T-helper 2 cell treated with Interferon-gamma antibody and Interleukin-4, amounts not matched to agents 100 ng/mL and 5 ng/mL, for 36 hours (primary cell): ENCODE results near the gene CNOT3. TPM values are rescaled to one million over a fixed set of nuclear protein-coding genes. Genes with fewer than 3 reads are reported as not detected.
"Not testable (repeated sequence)": the region's sequence is repeated elsewhere in the genome, so short reads cannot be mapped to it uniquely, and the experiment has no call there.

Experiments
- intact Hi-C: fragments of 100-400 bp; cut with micrococcal nuclease; formaldehyde crosslinking; loops from one replicate; pipeline ENCODE4 v1.15.1; 2023
- total RNA-seq: library from RNA; stranded (reverse); gene quantifications from 2 replicates; pipeline ENCODE4 v1.2.3, GENCODE V29; 2022

The CNOT3 gene
- total RNA-seq, 1 donor from 2014 or later, result 61.0 TPM

DNA sequence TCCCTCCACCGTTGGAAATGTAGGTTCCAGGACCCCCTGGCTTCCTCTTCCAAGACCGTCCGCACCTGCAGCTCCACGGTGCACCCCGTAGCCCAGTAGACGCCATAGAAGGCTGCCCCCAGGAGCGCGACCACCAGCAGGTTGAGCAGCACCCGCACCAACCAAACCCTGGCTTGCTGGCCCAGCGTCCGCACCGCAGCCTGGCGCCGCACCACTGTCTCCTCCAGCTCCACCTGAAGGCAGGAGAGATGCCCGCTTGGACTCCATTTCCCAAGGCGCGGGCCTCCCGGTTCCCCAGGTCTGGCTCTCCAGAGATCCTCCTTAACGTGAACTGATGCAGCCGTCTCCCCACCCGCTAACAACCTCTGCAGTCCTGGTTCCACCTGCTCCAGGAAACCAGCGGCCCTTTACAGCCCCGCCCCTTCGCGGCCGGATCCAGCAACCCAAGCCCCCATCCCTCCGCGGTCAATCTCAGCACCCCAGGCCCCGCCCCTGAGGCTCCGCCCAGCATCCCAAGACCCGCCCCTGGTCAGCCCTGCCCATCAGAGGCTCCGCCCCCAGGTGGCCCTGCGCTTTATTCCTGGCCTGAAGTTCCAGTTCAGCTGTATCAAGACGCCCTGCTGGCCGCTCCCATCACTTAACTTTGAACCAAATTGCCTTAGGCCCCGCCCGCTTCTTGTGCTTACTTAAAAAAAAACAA lies 27.0 kb downstream of the CNOT3 start:
- intact Hi-C loops, result loop anchor here (5.0 kb wide), 1 partner anchor 298 kb away; the partner anchor contains the start of gene LENG9

- intact Hi-C loops, result no loop called here
Observed at GRCh38 chr19:54165222-54165621, 27.7 kb downstream of the CNOT3 start.

GRCh38 chr19:54168174-54168917 lies 30.8 kb downstream of the CNOT3 start:
- intact Hi-C loops, result loop anchor here (1.0 kb wide), 1 partner anchor 63 kb away; no protein-coding TSS in a partner anchor

GRCh38 chr19:54169149-54169740 lies 31.7 kb downstream of the CNOT3 start:
- intact Hi-C loops, result no loop called here

GRCh38 chr19:54171736-54172431 lies 34.3 kb downstream of the CNOT3 start:
- intact Hi-C loops, result not testable (repeated sequence)

DNA sequence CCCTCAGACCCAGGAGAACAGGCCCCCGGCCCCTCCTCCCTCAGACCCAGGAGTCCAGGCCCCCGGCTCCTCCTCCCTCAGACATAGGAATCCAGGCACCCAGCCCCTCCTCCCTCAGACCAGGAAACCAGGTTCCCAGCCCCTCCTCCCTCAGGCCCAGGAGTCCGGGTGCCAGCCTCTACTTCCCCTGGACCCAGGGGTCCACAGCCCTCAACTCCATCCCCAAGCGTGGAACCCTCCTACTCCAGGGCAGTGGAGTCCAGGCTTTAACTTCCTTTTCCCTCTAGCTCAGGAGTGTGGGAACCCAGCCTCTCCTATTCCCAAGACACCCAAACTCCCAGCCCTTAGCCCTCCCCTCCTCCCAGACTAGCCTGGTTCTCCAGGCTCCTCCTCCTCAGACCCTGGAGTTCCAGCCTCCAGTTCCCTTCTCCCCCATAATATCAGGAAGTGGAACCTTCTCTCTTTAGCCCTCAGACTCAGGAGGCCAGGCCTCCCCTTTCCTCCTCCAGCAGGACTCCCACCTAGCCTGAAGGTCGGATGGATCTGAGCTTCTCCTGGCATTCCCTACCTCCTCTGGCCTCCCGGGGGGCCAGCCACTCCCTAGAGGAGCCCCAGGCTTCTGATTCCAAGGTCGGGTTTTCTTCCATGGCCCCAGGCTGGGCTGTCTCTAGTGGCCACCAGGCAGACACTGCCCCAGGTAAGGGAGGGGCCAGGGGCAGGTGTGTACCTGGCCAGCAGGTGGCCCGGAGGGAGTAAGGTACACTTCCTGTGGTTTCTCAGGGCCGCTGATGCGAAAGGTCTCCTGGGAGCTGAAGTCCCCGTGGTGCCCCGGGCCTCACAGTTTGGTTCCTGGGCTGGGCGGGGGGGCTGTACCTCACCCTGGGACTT lies 35.2 kb downstream of the CNOT3 start, which contains the start of gene TMC4:
Gene TMC4 (minus strand): TSS at position 690 of the 888 bp plus-strand sequence. CDS start 43 bp downstream, at position 647.
- intact Hi-C loops, result no loop called here

GRCh38 chr19:54173359-54173699 lies 35.8 kb downstream of the CNOT3 start:
- intact Hi-C loops, result no loop called here

DNA sequence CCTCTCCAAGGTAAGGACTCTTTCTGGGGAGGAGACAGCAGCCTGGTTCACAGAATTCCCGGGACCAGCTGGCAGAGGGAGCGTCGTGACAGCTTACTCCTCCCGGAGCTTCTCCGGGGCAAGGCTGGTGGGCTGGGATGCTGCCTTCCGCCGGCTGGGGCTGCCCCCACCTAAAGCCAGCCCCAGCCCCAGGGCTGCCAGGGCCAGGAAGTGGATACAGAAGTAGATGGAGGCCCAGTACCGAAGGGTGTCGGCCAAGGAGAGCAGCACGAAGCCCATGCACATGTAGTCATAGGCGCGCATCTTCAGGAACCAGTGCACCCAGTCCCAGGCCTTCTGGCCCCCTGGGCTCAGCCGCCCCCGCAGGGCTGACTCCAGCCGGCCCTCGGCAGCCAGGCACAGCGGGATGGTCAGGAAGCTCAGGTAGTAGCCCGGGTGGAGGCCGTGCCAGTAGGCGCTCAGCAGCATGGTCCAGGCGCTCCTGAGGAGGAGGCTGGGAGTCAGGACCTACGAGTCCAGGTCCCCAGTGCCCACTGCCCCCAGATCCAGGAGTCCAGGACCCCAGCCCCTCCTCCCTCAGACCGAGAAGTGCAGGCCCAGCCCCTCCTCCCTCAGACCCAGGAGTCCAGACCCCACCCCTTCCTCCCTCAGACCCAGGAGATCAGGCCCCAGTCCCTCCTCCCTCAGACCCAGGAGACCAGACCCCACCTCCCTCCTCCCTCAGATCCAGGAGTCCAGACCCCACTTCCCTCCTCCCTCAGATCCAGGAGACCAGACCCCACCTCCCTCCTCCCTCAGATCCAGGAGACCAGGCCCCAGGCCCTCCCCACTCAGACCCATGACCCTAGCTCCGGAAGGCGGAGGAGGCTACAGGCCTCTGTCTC lies 36.6 kb downstream of the CNOT3 start:
- intact Hi-C loops, result no loop called here

DNA sequence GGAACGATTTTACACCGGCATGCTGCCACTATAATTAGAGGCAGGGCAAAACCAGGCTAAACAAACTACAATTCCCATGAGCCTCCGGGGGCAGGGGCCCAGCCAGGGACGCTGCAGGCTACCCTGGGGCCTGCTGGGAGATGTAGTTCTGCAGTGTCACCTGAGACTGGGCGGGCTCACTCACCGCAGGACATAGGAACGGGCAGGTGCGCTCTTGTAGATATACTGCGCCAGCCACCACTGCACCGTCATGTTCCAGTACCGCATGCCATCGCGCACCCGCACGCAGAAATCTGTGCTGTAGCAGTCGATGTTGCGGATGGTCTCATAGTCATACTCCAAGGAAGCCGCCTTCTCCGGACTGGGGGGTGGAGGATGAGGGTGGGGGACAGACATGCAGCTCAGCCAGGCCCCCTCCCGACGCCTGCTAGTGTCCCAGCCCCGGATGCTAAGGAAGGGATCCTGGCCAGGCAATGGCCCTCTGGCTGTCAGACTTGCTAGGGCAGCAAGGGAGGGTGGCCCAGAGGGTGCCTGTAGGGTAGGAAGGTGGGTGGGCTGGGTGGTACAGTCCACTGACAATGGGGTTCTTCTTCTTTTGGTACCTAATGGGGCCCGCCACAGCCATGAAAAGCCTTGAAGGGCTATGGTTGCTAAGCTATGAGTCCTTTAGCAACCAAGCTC lies 41.2 kb downstream of the CNOT3 start:
- intact Hi-C loops, result no loop called here

DNA sequence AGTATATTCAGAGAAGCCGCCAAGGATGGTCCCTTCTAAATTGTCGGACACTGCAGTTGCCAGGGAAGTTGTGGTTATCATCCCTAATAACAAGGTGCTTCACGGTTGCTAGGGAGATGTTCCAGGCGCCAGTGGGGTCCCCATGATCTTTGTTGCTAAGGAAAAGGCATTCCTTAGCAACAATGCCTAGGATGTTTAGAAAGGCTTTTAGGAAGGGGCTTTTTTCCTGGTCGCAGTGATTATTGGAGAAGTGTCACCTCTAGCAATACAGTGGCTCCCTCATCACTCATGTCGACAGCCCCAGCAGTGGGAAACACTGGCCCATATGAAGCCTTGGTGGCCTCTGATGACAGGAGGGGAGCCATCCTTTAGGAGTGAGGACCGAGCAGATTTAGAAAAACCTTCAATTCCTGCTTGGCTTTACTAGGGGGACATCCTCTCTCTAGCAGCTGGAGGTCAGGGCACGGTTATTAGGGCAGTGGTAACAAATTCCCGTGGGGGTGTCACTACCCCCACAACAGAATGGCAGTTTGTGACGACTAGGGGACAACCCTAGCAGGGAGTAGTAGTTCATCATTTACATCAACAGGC lies 41.8 kb downstream of the CNOT3 start:
- intact Hi-C loops, result no loop called here

DNA sequence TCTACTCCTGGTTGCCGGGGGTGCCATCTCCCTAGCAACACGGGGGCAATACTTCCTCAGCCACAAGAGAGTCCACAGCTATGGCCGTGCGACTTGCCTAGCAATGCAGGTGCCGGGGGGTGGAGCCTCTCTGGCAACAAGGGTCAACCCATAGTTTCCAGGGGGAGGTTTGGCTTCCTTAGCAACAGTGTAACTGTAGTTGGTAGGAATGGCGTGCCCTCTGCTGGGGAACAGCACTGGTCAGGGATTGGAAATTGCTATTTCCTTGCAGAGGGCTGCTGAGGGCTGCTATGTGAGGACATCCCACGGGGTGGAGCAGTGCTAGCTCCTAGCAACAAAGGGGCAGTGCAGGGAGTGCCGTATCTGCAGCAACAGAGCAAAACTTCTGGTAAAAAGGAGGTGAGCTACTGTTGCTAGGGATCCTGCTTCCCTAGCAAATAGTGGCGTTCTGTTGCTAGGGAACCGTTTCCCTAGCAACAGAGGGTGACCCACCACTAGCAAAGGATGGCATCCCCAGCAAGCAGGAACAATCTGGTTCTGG lies 42.4 kb downstream of the CNOT3 start:
- intact Hi-C loops, result no loop called here

DNA sequence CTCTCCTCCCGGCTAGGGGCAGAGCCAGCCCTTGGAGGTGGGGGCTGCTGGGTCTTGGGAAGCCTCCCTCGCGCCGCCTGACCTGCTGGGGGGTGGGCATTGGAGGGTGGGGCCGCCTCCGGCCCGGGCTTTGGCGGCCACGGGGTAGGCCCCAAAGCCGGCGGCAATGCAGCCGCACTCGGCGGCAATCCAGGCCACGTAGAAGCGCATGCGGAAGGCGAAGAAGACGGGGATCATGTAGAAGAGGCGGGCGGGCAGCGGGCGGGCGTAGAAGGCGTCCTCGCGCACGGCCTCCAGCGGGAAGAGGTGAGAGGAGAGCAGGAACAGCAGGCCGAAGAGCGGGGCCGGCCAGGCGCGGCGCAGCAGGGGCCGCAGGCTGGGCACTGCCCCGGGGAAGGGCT lies 43.1 kb downstream of the CNOT3 start:
- intact Hi-C loops, result no loop called here

- intact Hi-C loops, result not testable (repeated sequence)
Observed at GRCh38 chr19:54181894-54182293, 44.3 kb downstream of the CNOT3 start.

DNA sequence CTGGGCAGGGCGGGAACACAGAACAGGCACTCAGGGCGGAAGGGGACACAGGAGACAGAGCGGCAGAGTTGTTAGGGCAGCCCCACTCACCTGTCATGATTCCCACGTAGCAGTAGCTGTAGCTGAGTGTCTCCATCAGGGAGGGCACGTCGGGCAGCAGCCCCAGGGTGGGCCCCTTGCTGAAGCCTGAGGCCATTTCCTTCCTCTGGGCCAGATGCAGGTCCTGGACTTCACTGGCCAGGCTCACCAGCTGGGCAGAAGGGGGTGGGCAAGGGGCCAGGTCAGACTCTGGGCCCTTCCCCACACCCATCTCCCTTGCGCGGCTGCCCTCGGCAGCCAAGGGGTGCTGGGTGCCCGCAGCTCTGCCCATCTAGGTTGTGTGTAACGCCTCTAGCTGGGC lies 45.9 kb downstream of the CNOT3 start:
- intact Hi-C loops, result no loop called here

DNA sequence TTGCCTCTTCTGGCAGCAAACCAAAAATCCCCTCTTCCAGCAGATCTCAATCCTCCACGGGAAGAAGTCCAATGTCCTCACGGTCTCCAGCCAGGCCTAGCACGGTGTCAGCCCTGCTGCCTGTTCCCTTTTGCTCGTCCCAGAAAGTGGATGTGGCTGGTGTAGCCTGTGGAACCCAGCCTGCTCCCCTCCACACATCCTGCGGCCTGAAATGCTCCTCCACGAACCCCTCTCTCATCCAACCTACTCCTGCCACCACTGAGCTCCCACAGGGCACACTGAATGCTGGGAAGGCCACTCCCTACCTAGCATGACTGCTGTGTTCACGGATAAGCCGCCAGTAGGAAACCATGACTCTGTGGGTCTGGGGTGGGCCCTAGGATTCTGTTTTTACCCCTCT lies 48.8 kb downstream of the CNOT3 start:
- intact Hi-C loops, result no loop called here

DNA sequence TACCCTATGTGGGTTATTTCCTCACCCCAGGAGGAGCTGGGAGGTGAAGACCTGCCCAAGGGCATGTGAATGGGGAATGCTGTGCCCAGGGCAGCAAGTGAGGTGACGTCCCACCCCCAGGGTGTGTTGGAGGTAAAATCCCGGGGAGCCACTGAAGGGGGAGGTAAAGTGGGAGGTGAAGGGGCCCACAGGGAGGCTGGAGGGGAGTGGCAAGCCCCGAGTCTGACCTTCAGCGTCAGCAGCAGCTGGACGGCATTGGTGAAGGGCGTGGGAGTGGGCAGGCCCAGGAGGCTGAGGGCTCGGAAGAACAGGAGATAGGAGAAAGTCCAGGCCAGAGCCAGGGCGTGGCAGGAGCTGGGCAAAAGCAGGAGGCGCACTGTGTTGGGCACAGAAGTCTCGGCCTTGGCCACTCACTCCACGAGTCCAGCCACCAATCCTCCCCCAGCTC lies 49.4 kb downstream of the CNOT3 start:
- intact Hi-C loops, result no loop called here

- intact Hi-C loops, result no loop called here
Observed at GRCh38 chr19:54188215-54188871, 50.8 kb downstream of the CNOT3 start.
